Endothelial cell of umbilical vein (primary cell): ENCODE results near the gene INTS6L. TPM values are rescaled to one million over a fixed set of nuclear protein-coding genes. Genes with fewer than 3 reads are reported as not detected.
"Not testable (repeated sequence)": the region's sequence is repeated elsewhere in the genome, so short reads cannot be mapped to it uniquely, and the experiment has no call there.

Experiments
- BruUV-seq: library from RNA; stranded (reverse); fragments of 400-500 nt; replicated peaks from 2 replicates; lab custom pipeline; 2021; lab: Mats Ljungman, UMichigan
- CTCF ChIA-PET: fragments of 300-600, 350-600 bp; sonication (Branson Sonifier 250); formaldehyde crosslinking; loops from one replicate; lab custom pipeline; 2021; ENCODE audit warnings: antibody characterized with exemption, inconsistent platforms; lab: Charles Lee
- POLR2A ChIA-PET: fragments of 300-600, 350-600 bp; sonication (Branson Sonifier 250); formaldehyde crosslinking; loops from one replicate; lab custom pipeline; 2021; ENCODE audit warnings: antibody characterized with exemption, inconsistent platforms; lab: Charles Lee
- DNase-seq: peaks from one replicate; pipeline ENCODE4 v3.0.0-alpha.2; 2011; ENCODE audit warnings: low read depth, low spot score
- FAIRE-seq: peaks from 2 replicates; lab custom pipeline; 2011; peaks lifted over from hg19 to GRCh38; lab: Jason Lieb, UNC
- H2AFZ ChIP-seq: 2 replicates; pipeline ENCODE4 v1.6.0; 2012; ENCODE audit warnings: low read depth, low read length, control low read depth, inconsistent platforms
- H3K27ac ChIP-seq: 2 replicates; pipeline ENCODE4 v1.5.1; 2011; ENCODE audit warnings: low read depth, mild to moderate bottlenecking, control low read depth, low read length, moderate library complexity; ENCODE audit not compliant: insufficient read depth
- H3K27me3 ChIP-seq, 2 experiments: 2 replicates each; pipeline versions ENCODE4 v1.6.0 to v1.6.1; 2011; ENCODE audit warnings: low read length in 2 of 2, mixed read lengths in 1 of 2; ENCODE audit not compliant: control insufficient read depth in 2 of 2, insufficient read depth in 2 of 2
- H3K36me3 ChIP-seq, 2 experiments: 2 replicates in 1 of 2; 3 replicates in 1 of 2; pipeline ENCODE4 v1.5.1; 2011; ENCODE audit warnings: low read length in 2 of 2, mild to moderate bottlenecking in 1 of 2, moderate library complexity in 1 of 2; ENCODE audit not compliant: control insufficient read depth in 2 of 2, insufficient read depth in 2 of 2; ENCODE audit errors: extremely low read depth in 1 of 2
- H3K4me1 ChIP-seq: 3 replicates; pipeline ENCODE4 v1.5.1; 2011; ENCODE audit warnings: mild to moderate bottlenecking, low read length; ENCODE audit not compliant: control insufficient read depth, insufficient read depth; ENCODE audit errors: extremely low read depth
- H3K4me2 ChIP-seq: 2 replicates; pipeline ENCODE4 v1.6.1; 2011; ENCODE audit warnings: low read length, control low read depth, mixed read lengths; ENCODE audit not compliant: insufficient read depth
- H3K4me3 ChIP-seq, 3 experiments: fragments of 200-600 bp in 1 of 3; sonication (generic), shearing (Covaris generic) in 1 of 3; replicated peaks in 1 of 3; 2 replicates each; pipeline ENCODE4 v1.5.1; 2011 to 2016; ENCODE audit warnings: control low read depth in 3 of 3, low read length in 3 of 3, mild to moderate bottlenecking in 2 of 3, inconsistent platforms in 1 of 3, low read depth in 1 of 3, moderate library complexity in 1 of 3; ENCODE audit not compliant: insufficient read depth in 1 of 3
- H3K79me2 ChIP-seq: 2 replicates; pipeline ENCODE4 v1.6.0; 2012; ENCODE audit warnings: low read length, inconsistent platforms; ENCODE audit not compliant: control insufficient read depth, insufficient read depth
- H3K9ac ChIP-seq: replicated peaks from 2 replicates; pipeline ENCODE3; 2011; ENCODE audit warnings: low read length, control low read depth; ENCODE audit not compliant: insufficient read depth; ENCODE audit errors: extremely low read depth
- H3K9me1 ChIP-seq: replicated peaks from 3 replicates; pipeline ENCODE4 v1.6.0; 2011; ENCODE audit warnings: mild to moderate bottlenecking, low read length; ENCODE audit not compliant: control insufficient read depth, insufficient read depth; ENCODE audit errors: extremely low read depth
- H3K9me3 ChIP-seq: replicated peaks from 2 replicates; pipeline ENCODE4 v1.5.1; 2012; ENCODE audit warnings: low read length, inconsistent platforms; ENCODE audit not compliant: control insufficient read depth, insufficient read depth
- H4K20me1 ChIP-seq: replicated peaks from 2 replicates; pipeline ENCODE3; 2011; ENCODE audit warnings: mild to moderate bottlenecking, low read length; ENCODE audit not compliant: control insufficient read depth, insufficient read depth; ENCODE audit errors: extremely low read depth
- CTCF ChIP-seq, 2 donors: IDR thresholded peaks; 1 replicate in 1 of 2; 2 replicates in 1 of 2; pipeline ENCODE4 v1.5.1; 2011; ENCODE audit warnings: low read length in 2 of 2, mild to moderate bottlenecking in 2 of 2, moderate library complexity in 2 of 2, control low read depth in 1 of 2, inconsistent platforms in 1 of 2, low read depth in 1 of 2; ENCODE audit not compliant: insufficient read depth in 1 of 2; ENCODE audit errors: extremely low read depth in 1 of 2
- EZH2 ChIP-seq: IDR thresholded peaks from 2 replicates; pipeline ENCODE4 v1.6.1; 2012; ENCODE audit warnings: borderline replicate concordance, low read depth, mild to moderate bottlenecking, moderate library complexity, low read length, inconsistent platforms; ENCODE audit not compliant: severe bottlenecking
- FOS ChIP-seq: IDR thresholded peaks from 2 replicates; pipeline ENCODE4 v1.6.1; 2011; ENCODE audit warnings: mild to moderate bottlenecking, low read length, moderate library complexity, borderline replicate concordance; ENCODE audit not compliant: insufficient read depth
- GATA2 ChIP-seq: IDR thresholded peaks from 2 replicates; pipeline ENCODE4 v1.7.0; 2011; ENCODE audit warnings: low read depth, mild to moderate bottlenecking, moderate library complexity, mixed read lengths, low read length; ENCODE audit not compliant: insufficient read length, insufficient read depth
- JUN ChIP-seq: IDR thresholded peaks from 2 replicates; pipeline ENCODE4 v1.6.1; 2011; ENCODE audit warnings: borderline replicate concordance, low read depth; ENCODE audit not compliant: insufficient read length, insufficient read depth
- MYC ChIP-seq: IDR thresholded peaks from one replicate; pipeline ENCODE4 v1.6.1; 2011; ENCODE audit warnings: mild to moderate bottlenecking, low read depth, low read length
- POLR2A ChIP-seq: IDR thresholded peaks from 2 replicates; pipeline ENCODE4 v1.6.1; 2012; ENCODE audit warnings: low read depth, mild to moderate bottlenecking, control low read depth, low read length
- POLR2AphosphoS5 ChIP-seq: IDR thresholded peaks from 2 replicates; pipeline ENCODE4 v1.6.1; 2012; ENCODE audit warnings: low read depth, mild to moderate bottlenecking, control low read depth, low read length, moderate library complexity; ENCODE audit not compliant: insufficient read depth
- dilution Hi-C: fragments of 300-500 bp; cut with MboI; formaldehyde crosslinking; loops from one replicate; pipeline ENCODE4 v1.15.0; 2019; ENCODE audit warnings: low sequenced_read_pairs; ENCODE audit not compliant: extremely low pct_ligation_motif_present
- intact Hi-C: fragments of 100-400 bp; cut with micrococcal nuclease; formaldehyde crosslinking; loops from one replicate; pipeline ENCODE4 v1.10.0; 2022
- polyA plus RNA-seq, 4 experiments: library from polyadenylated mRNA; depleted of rRNA in 3 of 4; stranded (reverse) in 3 of 4; unstranded in 1 of 4; fragments of >200 nt; gene quantifications; 2 replicates each; pipeline versions ENCODE4 v1.2.1 to v1.2.3, GENCODE V29; 2011 to 2012; ENCODE audit warnings: missing spikeins in 1 of 4
- total RNA-seq: library from RNA; stranded (reverse); gene quantifications from 2 replicates; pipeline ENCODE4 v1.2.3, GENCODE V29; 2021
- TF ChIP-seq, protein P1 (sequence below): IDR thresholded peaks from 2 replicates; pipeline ENCODE4 v1.6.1; 2011; ENCODE audit not compliant: insufficient read depth, insufficient read length

The INTS6L gene
- total and polyA plus RNA-seq, 2 donors (not counting 3 experiments of a cell fraction or from before 2014, with no cell fraction given): 5.2 to 7.5 TPM

DNA sequence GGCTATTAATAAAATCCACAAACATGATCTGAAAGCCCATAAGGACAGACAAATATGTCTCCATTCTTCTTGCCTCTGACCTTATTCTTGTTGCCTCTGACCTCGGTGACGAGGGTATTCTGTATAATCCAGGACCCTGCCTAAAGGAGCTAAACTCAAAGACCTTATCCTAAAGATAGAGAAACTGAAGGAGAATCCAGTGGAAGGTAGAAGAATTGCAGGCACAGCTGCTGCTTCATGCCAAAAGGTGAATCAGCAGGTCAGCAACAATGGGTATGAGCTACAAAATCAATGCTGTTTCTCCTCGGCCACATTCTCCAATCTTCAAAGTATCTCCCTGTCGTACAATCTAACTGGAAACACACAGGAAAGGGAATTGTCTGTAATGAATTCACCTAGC lies 71.4 kb downstream of the INTS6L start:
- Histone ChIP-seq H3K9me3 (no peaks in the 10 kb centered on the region), H3K4me1 (no peaks in the 10 kb centered on the region), H3K36me3 (no peaks in the 10 kb centered on the region), H3K4me2 (no peak overlapping the region), H3K79me2 (no peaks in the 10 kb centered on the region), H3K27ac (no peak overlapping the region), H3K27me3 (no peaks in the 10 kb centered on the region), H4K20me1 (no peaks in the 10 kb centered on the region), H3K4me3 (no peak overlapping the region), H2AFZ (no peak overlapping the region), H3K9ac (no peak overlapping the region), H3K9me1 (no peaks in the 10 kb centered on the region)
- intact Hi-C loops: loop anchor here (10.0 kb wide), 1 partner anchor 477 kb away; no protein-coding TSS in a partner anchor
- ChIA-PET POLR2A (no interaction called here), CTCF (interaction anchor here (0.9 kb wide), 1 partner anchor 107 kb away, joined by 4 read pairs; no protein-coding TSS in a partner anchor)
- no peak for FAIRE-seq
- DNase-seq: no peak
- TF ChIP-seq JUN: no peak
- no peak for TF ChIP-seq MYC
- TF ChIP-seq, protein P1, sequence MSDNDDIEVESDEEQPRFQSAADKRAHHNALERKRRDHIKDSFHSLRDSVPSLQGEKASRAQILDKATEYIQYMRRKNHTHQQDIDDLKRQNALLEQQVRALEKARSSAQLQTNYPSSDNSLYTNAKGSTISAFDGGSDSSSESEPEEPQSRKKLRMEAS: no peak
- no peak for TF ChIP-seq POLR2AphosphoS5
- no peak for TF ChIP-seq POLR2A
- no peak for TF ChIP-seq GATA2
- no peak for TF ChIP-seq EZH2
- no peak for TF ChIP-seq CTCF (IDR thresholded peaks at IDR 0.05; ENCODE audit: extremely low read depth in 1 of 2, insufficient read depth in 1 of 2, low read depth in 1 of 2, low read length in 2 of 2)
- TF ChIP-seq FOS: no peak
- BruUV-seq: no TSS peak
- dilution Hi-C loops: no loop called here

DNA sequence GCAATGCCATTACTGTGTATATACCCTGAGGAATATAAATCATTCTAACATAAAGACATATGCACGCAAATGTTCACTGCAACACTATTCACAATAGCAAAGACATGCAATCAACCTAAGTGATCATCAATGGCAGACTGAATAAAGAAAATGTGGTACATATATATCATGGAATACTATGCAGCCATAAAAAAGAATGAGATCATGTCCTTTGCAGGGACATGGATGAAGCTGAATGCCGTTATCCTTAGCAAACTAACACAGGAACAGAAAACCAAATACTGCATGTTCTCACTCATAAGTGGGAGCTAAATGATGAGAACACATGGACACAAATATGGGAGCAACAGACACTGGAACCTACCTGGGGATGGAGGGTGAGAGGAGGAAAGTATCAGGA lies 73.6 kb downstream of the INTS6L start:
- FAIRE-seq, H3K27ac ChIP-seq, H3K36me3 ChIP-seq, H2AFZ ChIP-seq, H3K9me1 ChIP-seq, H3K9me3 ChIP-seq, dilution Hi-C loops, H3K4me2 ChIP-seq, POLR2A ChIA-PET, BruUV-seq, H3K4me3 ChIP-seq, DNase-seq, H3K9ac ChIP-seq, H3K79me2 ChIP-seq, H3K27me3 ChIP-seq, H3K4me1 ChIP-seq, H4K20me1 ChIP-seq: not testable (repeated sequence)
- CTCF ChIA-PET: interaction anchor here (1.5 kb wide), 1 partner anchor 130 kb away, joined by 4 read pairs; no protein-coding TSS in a partner anchor
- intact Hi-C loops: loop anchor here (10.0 kb wide), 1 partner anchor 479 kb away; no protein-coding TSS in a partner anchor

DNA sequence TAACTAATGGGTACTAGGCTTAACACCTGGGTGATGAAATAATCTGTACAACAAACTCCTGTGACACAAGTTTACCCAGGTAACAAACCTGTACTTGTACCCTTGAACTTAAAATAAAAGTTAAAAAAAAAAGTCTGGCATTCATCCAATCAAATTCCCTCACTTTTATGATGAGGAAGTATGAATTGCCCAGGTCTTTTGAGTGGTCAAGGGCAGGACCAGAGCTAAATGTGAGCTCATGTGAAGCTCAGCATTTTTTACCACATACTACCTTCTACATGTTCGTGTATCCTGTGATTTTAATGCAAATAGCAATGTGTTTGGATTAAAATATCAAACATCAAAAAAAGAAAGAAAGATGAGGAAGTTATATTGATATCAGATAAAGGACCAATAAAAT lies 74.0 kb downstream of the INTS6L start:
- intact Hi-C loops: loop anchor here (10.0 kb wide), 1 partner anchor 480 kb away; no protein-coding TSS in a partner anchor

More for the DNA sequence above, 74.0 kb downstream of the INTS6L start:
- H3K9me1 ChIP-seq, FAIRE-seq, H3K4me2 ChIP-seq, H3K4me1 ChIP-seq, H3K9ac ChIP-seq, H3K79me2 ChIP-seq, H3K4me3 ChIP-seq, DNase-seq, H2AFZ ChIP-seq, H3K27ac ChIP-seq, H3K9me3 ChIP-seq, POLR2A ChIA-PET, dilution Hi-C loops, BruUV-seq, H3K36me3 ChIP-seq, H3K27me3 ChIP-seq, H4K20me1 ChIP-seq: not testable (repeated sequence)
- CTCF ChIA-PET: interaction anchor here (1.2 to 1.5 kb wide), 2 partner anchors 96 to 131 kb away, joined by 3 to 4 read pairs; no protein-coding TSS in a partner anchor
